Keratinocyte (primary cell): ENCODE results near the gene XYLB.
"Not testable (repeated sequence)": the region's sequence is repeated elsewhere in the genome, so short reads cannot be mapped to it uniquely, and the experiment has no call there.

Source experiments
- EZH2 ChIP-seq: IDR thresholded peaks from one replicate; pipeline ENCODE4 v1.6.1; 2012; ENCODE audit warnings: inconsistent platforms, mild to moderate bottlenecking, low read length, moderate library complexity
- TF ChIP-seq, protein P1 (sequence below), 3 experiments: IDR thresholded peaks in 1 of 3; conservative IDR thresholded peaks in 1 of 3; optimal IDR thresholded peaks in 1 of 3; 2 replicates in 2 of 3; 3 replicates in 1 of 3; pipeline versions ENCODE3 to v1.5.1; 2011; ENCODE audit warnings: low read length in 3 of 3, mild to moderate bottlenecking in 3 of 3, moderate library complexity in 2 of 3, control low read depth in 1 of 3, inconsistent platforms in 1 of 3; ENCODE audit not compliant: insufficient read depth in 2 of 3; ENCODE audit errors: extremely low read depth in 1 of 3

DNA sequence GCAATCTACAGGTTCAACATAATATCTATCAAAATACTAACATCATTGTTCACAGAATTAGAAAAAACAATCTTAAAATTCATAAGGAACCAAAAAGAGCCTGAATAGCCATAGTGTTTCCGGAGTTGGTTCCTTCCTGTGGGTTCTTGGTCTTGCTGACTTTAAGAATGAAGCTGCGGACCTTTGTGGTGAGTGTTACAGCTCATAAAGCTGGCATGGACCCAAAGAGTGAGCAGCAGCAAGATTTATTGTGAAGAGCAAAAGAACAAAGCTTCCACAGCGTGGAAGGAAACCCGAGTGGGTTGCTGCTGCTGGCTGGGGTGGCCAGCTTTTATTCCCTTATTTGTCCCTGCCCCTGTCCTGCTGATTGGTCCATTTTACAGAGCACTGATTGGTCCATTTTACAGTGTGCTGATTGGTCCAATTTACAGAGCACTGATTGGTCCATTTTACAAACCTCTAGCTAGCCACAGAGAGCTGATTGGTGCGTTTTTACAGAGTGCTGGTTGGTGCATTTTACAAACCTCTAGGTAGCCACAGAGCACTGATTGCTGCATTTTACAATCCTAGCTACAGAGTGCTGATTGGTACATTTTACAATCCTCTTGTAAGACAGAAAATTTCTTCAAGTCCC lies 92.0 kb downstream of the XYLB start:
- TF ChIP-seq, protein P1, sequence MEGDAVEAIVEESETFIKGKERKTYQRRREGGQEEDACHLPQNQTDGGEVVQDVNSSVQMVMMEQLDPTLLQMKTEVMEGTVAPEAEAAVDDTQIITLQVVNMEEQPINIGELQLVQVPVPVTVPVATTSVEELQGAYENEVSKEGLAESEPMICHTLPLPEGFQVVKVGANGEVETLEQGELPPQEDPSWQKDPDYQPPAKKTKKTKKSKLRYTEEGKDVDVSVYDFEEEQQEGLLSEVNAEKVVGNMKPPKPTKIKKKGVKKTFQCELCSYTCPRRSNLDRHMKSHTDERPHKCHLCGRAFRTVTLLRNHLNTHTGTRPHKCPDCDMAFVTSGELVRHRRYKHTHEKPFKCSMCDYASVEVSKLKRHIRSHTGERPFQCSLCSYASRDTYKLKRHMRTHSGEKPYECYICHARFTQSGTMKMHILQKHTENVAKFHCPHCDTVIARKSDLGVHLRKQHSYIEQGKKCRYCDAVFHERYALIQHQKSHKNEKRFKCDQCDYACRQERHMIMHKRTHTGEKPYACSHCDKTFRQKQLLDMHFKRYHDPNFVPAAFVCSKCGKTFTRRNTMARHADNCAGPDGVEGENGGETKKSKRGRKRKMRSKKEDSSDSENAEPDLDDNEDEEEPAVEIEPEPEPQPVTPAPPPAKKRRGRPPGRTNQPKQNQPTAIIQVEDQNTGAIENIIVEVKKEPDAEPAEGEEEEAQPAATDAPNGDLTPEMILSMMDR (optimal IDR thresholded peaks at IDR 0.05 in 1 of 3, IDR thresholded peaks at IDR 0.05 in 1 of 3, conservative IDR thresholded peaks at IDR 0.05 in 1 of 3; ENCODE audit: extremely low read depth in 1 of 3, insufficient read depth in 2 of 3, low read length in 3 of 3) = not testable (repeated sequence)
- not testable (repeated sequence) for TF ChIP-seq EZH2
